ENCODE results near the gene ARHGAP29. TPM values are rescaled to one million over a fixed set of nuclear protein-coding genes. Genes with fewer than 3 reads are reported as not detected.

The ARHGAP29 gene
- polyA plus RNA-seq, 1 donor (not counting 4 experiments of a cell fraction or from before 2014, with no cell fraction given) = 79.7 TPM

- dilution Hi-C loops (cut with MboI; ENCODE audit: extremely low pct_ligation_motif_present, low sequenced_read_pairs) = no loop called here
- no peak overlapping the region for H3K4me2 ChIP-seq (ENCODE audit: control insufficient read depth, extremely low read depth, insufficient read depth, low read depth, low read length)
- H3K4me1 ChIP-seq (ENCODE audit: control insufficient read depth, extremely low read depth, insufficient read depth, low read length) = no peaks in the 10 kb centered on the region
Observed at GRCh38 chr1:94143809-94144176, 93.6 kb downstream of the ARHGAP29 start.

DNA sequence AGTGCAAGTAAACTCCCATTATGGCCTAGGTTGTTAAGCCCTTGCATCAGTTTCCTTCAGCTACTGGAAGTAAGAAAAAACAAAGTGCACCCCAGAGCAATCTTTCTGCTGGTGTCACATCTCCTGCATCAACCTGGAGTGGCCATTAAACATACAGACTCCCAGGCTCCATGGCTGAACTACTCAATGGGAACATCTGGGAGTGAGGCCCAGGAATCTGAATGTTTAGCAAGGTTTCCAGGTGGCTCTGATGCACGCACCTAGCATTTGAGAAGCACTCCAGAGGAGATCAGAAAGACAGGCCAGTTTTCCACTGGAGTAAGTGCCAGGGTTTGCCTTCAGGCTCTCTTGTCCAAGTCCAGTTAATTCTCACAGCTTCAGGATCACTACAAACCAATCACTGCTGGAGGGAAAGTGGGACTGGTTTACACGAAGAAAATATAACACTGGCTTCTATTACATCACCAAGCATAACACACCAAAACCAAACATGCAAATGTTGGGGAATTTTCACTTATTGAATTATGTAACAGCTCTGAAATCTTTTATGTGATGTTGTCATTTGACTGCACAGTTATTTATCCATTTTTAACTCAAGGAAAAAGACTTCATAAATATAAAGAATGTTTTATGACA is 94.1 kb downstream of the ARHGAP29 start:
- Histone ChIP-seq H3K4me1 (ENCODE audit: control insufficient read depth, extremely low read depth, insufficient read depth, low read length) (no peaks in the 10 kb centered on the region), H3K4me2 (ENCODE audit: control insufficient read depth, extremely low read depth, insufficient read depth, low read depth, low read length) (no peak overlapping the region), H3K9ac (ENCODE audit: control insufficient read depth, extremely low read depth, insufficient read depth, low read length) (no peak overlapping the region), H3K27ac (ENCODE audit: control insufficient read depth, insufficient read depth, low read length) (no peak overlapping the region), H3K27me3 (ENCODE audit: control insufficient read depth, extremely low read depth, insufficient read depth, low read length) (no peaks in the 10 kb centered on the region), H3K4me3 (ENCODE audit: control insufficient read depth in 2 of 3, extremely low read depth in 1 of 3, insufficient read depth in 2 of 3, low read depth in 1 of 3, low read length in 3 of 3) (no peak overlapping the region), H3K36me3 (ENCODE audit: control insufficient read depth in 2 of 2, extremely low read depth in 1 of 2, insufficient read depth in 2 of 2, low read length in 2 of 2) (no peaks in the 10 kb centered on the region), H4K20me1 (ENCODE audit: control insufficient read depth, extremely low read depth, insufficient read depth, low read length) (no peaks in the 10 kb centered on the region), H3K9me3 (ENCODE audit: control insufficient read depth, low read depth, low read length) (no peaks in the 10 kb centered on the region), H3K9me1 (ENCODE audit: control insufficient read depth, extremely low read depth, insufficient read depth, low read length) (no peaks in the 10 kb centered on the region), H3K79me2 (ENCODE audit: control insufficient read depth, insufficient read depth, low read length) (no peaks in the 10 kb centered on the region), H2AFZ (ENCODE audit: control insufficient read depth, low read length) (no peak overlapping the region)
- dilution Hi-C loops (cut with MboI; ENCODE audit: extremely low pct_ligation_motif_present, low sequenced_read_pairs) = no loop called here
- FAIRE-seq (no peak), DNase-seq (ENCODE audit: low read depth, low spot score) (no peak)
- TF ChIP-seq EZH2 (IDR thresholded peaks at IDR 0.05; ENCODE audit: low read length) = no peak
- TF ChIP-seq, protein P1, sequence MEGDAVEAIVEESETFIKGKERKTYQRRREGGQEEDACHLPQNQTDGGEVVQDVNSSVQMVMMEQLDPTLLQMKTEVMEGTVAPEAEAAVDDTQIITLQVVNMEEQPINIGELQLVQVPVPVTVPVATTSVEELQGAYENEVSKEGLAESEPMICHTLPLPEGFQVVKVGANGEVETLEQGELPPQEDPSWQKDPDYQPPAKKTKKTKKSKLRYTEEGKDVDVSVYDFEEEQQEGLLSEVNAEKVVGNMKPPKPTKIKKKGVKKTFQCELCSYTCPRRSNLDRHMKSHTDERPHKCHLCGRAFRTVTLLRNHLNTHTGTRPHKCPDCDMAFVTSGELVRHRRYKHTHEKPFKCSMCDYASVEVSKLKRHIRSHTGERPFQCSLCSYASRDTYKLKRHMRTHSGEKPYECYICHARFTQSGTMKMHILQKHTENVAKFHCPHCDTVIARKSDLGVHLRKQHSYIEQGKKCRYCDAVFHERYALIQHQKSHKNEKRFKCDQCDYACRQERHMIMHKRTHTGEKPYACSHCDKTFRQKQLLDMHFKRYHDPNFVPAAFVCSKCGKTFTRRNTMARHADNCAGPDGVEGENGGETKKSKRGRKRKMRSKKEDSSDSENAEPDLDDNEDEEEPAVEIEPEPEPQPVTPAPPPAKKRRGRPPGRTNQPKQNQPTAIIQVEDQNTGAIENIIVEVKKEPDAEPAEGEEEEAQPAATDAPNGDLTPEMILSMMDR (optimal IDR thresholded peaks at IDR 0.05 in 1 of 3, IDR thresholded peaks at IDR 0.05 in 1 of 3, conservative IDR thresholded peaks at IDR 0.05 in 1 of 3; ENCODE audit: extremely low read depth in 1 of 3, insufficient read depth in 2 of 3, low read length in 3 of 3) = no peak

More at GRCh38 chr1:94143809-94144176, 93.6 kb downstream of the ARHGAP29 start:
- no peak for TF ChIP-seq EZH2 (IDR thresholded peaks at IDR 0.05; ENCODE audit: low read length)
- TF ChIP-seq, protein P1 (optimal IDR thresholded peaks at IDR 0.05 in 1 of 3, IDR thresholded peaks at IDR 0.05 in 1 of 3, conservative IDR thresholded peaks at IDR 0.05 in 1 of 3; ENCODE audit: extremely low read depth in 1 of 3, insufficient read depth in 2 of 3, low read length in 3 of 3) = no peak
- H3K9me1 ChIP-seq (ENCODE audit: control insufficient read depth, extremely low read depth, insufficient read depth, low read length) = no peaks in the 10 kb centered on the region
- FAIRE-seq = no peak
- H2AFZ ChIP-seq (ENCODE audit: control insufficient read depth, low read length) = no peak overlapping the region
- no peaks in the 10 kb centered on the region for H3K36me3 ChIP-seq (ENCODE audit: control insufficient read depth in 2 of 2, extremely low read depth in 1 of 2, insufficient read depth in 2 of 2, low read length in 2 of 2)
- no peak overlapping the region for H3K4me3 ChIP-seq (ENCODE audit: control insufficient read depth in 2 of 3, extremely low read depth in 1 of 3, insufficient read depth in 2 of 3, low read depth in 1 of 3, low read length in 3 of 3)
- H3K27ac ChIP-seq (ENCODE audit: control insufficient read depth, insufficient read depth, low read length) = no peak overlapping the region
- H3K9me3 ChIP-seq (ENCODE audit: control insufficient read depth, low read depth, low read length) = no peaks in the 10 kb centered on the region
- no peak for DNase-seq (ENCODE audit: low read depth, low spot score)
- no peaks in the 10 kb centered on the region for H4K20me1 ChIP-seq (ENCODE audit: control insufficient read depth, extremely low read depth, insufficient read depth, low read length)
- no peak overlapping the region for H3K9ac ChIP-seq (ENCODE audit: control insufficient read depth, extremely low read depth, insufficient read depth, low read length)
- no peaks in the 10 kb centered on the region for H3K79me2 ChIP-seq (ENCODE audit: control insufficient read depth, insufficient read depth, low read length)
- no peaks in the 10 kb centered on the region for H3K27me3 ChIP-seq (ENCODE audit: control insufficient read depth, extremely low read depth, insufficient read depth, low read length)

Measured in keratinocyte (primary cell).